ENCODE measurements around the gene TMED1.
A peak's percentile ranks its signal among the peaks of the same experiment; 100 is the strongest.

DNA sequence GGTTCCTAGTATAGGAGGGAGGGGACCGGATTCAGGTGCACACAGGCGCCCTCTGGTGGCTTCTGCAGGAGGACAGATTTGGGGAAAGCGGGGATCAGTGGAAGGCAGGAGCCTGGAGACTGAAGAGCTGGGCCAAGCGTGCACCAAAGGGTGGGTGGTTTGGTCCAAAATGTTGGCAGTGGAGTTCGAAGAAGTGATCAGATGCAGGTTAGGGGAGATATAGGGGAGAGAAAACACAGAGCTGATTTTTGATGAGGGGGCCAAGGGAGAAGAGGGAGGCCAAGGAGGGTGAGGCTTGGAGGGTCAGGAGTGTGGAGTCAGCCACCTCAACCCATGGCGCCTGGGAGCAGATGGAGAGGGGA is 28.5 kb upstream of the TMED1 start:
- TF ChIP-seq, protein P1, sequence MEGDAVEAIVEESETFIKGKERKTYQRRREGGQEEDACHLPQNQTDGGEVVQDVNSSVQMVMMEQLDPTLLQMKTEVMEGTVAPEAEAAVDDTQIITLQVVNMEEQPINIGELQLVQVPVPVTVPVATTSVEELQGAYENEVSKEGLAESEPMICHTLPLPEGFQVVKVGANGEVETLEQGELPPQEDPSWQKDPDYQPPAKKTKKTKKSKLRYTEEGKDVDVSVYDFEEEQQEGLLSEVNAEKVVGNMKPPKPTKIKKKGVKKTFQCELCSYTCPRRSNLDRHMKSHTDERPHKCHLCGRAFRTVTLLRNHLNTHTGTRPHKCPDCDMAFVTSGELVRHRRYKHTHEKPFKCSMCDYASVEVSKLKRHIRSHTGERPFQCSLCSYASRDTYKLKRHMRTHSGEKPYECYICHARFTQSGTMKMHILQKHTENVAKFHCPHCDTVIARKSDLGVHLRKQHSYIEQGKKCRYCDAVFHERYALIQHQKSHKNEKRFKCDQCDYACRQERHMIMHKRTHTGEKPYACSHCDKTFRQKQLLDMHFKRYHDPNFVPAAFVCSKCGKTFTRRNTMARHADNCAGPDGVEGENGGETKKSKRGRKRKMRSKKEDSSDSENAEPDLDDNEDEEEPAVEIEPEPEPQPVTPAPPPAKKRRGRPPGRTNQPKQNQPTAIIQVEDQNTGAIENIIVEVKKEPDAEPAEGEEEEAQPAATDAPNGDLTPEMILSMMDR (IDR thresholded peaks at IDR 0.05): peak; percentile 77 to 95 (median 89)
- TF ChIP-seq POLR2A (IDR thresholded peaks at IDR 0.05): no peak

Measured in heart left ventricle (tissue), 13 donors.